Neural cell (in vitro differentiated cells): ENCODE data around the gene PTCH2. TPM values are rescaled to one million over a fixed set of nuclear protein-coding genes. Genes with fewer than 3 reads are reported as not detected.

ENCODE experiments used
- H2AFZ ChIP-seq: fragments of 200-600, 300-800 bp; sonication (generic), shearing (Covaris generic); 2 replicates; pipeline ENCODE4 v1.6.0; 2014; ENCODE audit warnings: low read depth, mild to moderate bottlenecking, antibody characterized with exemption, low read length, moderate library complexity
- H3F3A ChIP-seq: fragments of 200-600 bp; shearing (Covaris generic); 2 replicates; pipeline ENCODE4 v1.6.1; 2016; ENCODE audit warnings: mild to moderate bottlenecking, moderate library complexity, mixed read lengths, antibody characterized with exemption, low read length; ENCODE audit not compliant: insufficient read depth, poor library complexity, severe bottlenecking
- H3K27ac ChIP-seq: fragments of 200-600, 300-800 bp; sonication (generic), shearing (Covaris generic); 2 replicates; pipeline ENCODE4 v1.5.1; 2014; ENCODE audit warnings: mild to moderate bottlenecking, low read length, moderate library complexity
- H3K27me3 ChIP-seq: fragments of 300-800, 200-600 bp; sonication (generic), shearing (Covaris generic); 2 replicates; pipeline ENCODE4 v1.6.0; 2014; ENCODE audit warnings: mild to moderate bottlenecking, low read depth, low read length, moderate library complexity; ENCODE audit not compliant: insufficient read depth
- H3K36me3 ChIP-seq: fragments of 300-800, 200-600 bp; sonication (generic), shearing (Covaris generic); 2 replicates; pipeline ENCODE4 v1.5.1; 2014; ENCODE audit warnings: mild to moderate bottlenecking, antibody characterized with exemption, low read length, moderate library complexity; ENCODE audit not compliant: insufficient read depth
- H3K4me2 ChIP-seq: fragments of 300-800, 200-600 bp; sonication (generic), shearing (Covaris generic); 2 replicates; pipeline ENCODE4 v1.6.0; 2014; ENCODE audit warnings: mild to moderate bottlenecking, low read length
- H3K4me3 ChIP-seq: fragments of 300-800, 200-600 bp; sonication (generic), shearing (Covaris generic); 2 replicates; pipeline ENCODE4 v1.5.1; 2014; ENCODE audit warnings: mild to moderate bottlenecking, low read length, moderate library complexity
- H3K79me2 ChIP-seq: fragments of 200-600 bp; shearing (Covaris generic); replicated peaks from 2 replicates; pipeline ENCODE4 v1.6.0; 2014; ENCODE audit warnings: mild to moderate bottlenecking, low read length, moderate library complexity; ENCODE audit not compliant: insufficient read depth
- H3K9ac ChIP-seq: fragments of 300-800, 200-600 bp; sonication (generic), shearing (Covaris generic); 2 replicates; pipeline ENCODE4 v1.6.1; 2016; ENCODE audit warnings: mild to moderate bottlenecking, low read length, mixed read lengths
- H3K9me2 ChIP-seq: fragments of 200-600 bp; shearing (Covaris generic); 2 replicates; pipeline ENCODE4 v1.6.1; 2016; ENCODE audit warnings: mild to moderate bottlenecking, low read length, mixed read lengths; ENCODE audit not compliant: insufficient read depth
- H3K9me3 ChIP-seq: fragments of 200-600, 300-800 bp; sonication (generic), shearing (Covaris generic); 2 replicates; pipeline ENCODE4 v1.6.1; 2016; ENCODE audit warnings: mild to moderate bottlenecking, mixed run types, low read length, moderate library complexity, mixed read lengths
- H4K20me1 ChIP-seq: fragments of 200-600 bp; shearing (Covaris generic); 2 replicates; pipeline ENCODE4 v1.6.1; 2016; ENCODE audit warnings: mild to moderate bottlenecking, mixed run types; ENCODE audit not compliant: insufficient read depth
- EP300 ChIP-seq: fragments of 450-650 bp; conservative IDR thresholded peaks from 2 replicates; pipeline ENCODE4 v1.6.1; 2014; ENCODE audit warnings: antibody characterized with exemption, mild to moderate bottlenecking, moderate library complexity; ENCODE audit not compliant: poor library complexity, severe bottlenecking
- EZH2 ChIP-seq: fragments of 200-600, 300-800 bp; shearing (Covaris generic), sonication (generic); IDR thresholded peaks from 2 replicates; pipeline ENCODE4 v1.6.1; 2014; ENCODE audit warnings: antibody characterized with exemption, low read length, borderline replicate concordance, mild to moderate bottlenecking; ENCODE audit not compliant: insufficient read depth, poor library complexity, severe bottlenecking
- MXI1 ChIP-seq: fragments of 450-650 bp; conservative IDR thresholded peaks from 2 replicates; pipeline ENCODE4 v1.6.1; 2014; ENCODE audit warnings: antibody characterized with exemption, mild to moderate bottlenecking; ENCODE audit not compliant: poor library complexity, severe bottlenecking
- POLR2AphosphoS5 ChIP-seq: IDR thresholded peaks from 2 replicates; pipeline ENCODE4 v1.6.1; 2012
- RAD21 ChIP-seq: fragments of 450-650 bp; conservative IDR thresholded peaks from 2 replicates; pipeline ENCODE4 v1.6.1; 2014; ENCODE audit warnings: antibody characterized with exemption, mild to moderate bottlenecking, moderate library complexity
- SMC3 ChIP-seq: fragments of 450-650 bp; conservative IDR thresholded peaks from 2 replicates; pipeline ENCODE4 v1.6.1; 2014; ENCODE audit warnings: antibody characterized with exemption, mild to moderate bottlenecking, moderate library complexity; ENCODE audit not compliant: poor library complexity
- TAF1 ChIP-seq: IDR thresholded peaks from 2 replicates; pipeline ENCODE4 v1.6.1; 2012; ENCODE audit warnings: low read depth
- polyA plus RNA-seq: library from polyadenylated mRNA; depleted of rRNA; stranded (reverse); fragments of >200 nt; gene quantifications from 2 replicates; pipeline ENCODE4 v1.2.3, GENCODE V29; 2014
- TF ChIP-seq, protein P1 (sequence below): fragments of 450-650 bp; IDR thresholded peaks from 2 replicates; pipeline ENCODE4 v1.5.1; 2014; ENCODE audit warnings: antibody characterized with exemption, mild to moderate bottlenecking, moderate library complexity; ENCODE audit not compliant: poor library complexity, severe bottlenecking
- TF ChIP-seq, protein P2 (sequence below): IDR thresholded peaks from 2 replicates; pipeline ENCODE4 v1.6.1; 2012; ENCODE audit warnings: borderline replicate concordance

PTCH2 gene
- polyA plus RNA-seq, 1 donor from 2014 or later: 1.3 TPM

DNA sequence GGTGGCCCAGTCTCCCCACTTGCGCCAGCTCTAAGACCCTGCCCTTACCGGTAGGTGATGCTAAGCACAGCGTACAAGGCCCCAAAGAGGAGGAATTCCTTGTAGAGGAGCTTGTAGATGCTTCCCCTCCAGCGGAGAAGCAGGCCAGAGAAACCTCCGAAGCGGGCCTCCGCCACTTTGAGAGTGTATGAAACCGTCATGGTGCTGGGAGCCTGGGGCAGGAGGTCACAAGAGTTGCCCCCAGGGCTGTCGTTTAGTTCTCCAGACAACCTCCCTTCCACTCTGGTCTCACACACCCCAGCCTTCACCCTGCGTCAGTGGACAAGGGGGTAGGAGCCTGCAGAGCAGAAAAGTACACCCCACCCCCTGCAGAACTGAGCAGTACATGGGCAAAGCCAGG, 55.5 kb downstream of the PTCH2 start:
- TF ChIP-seq SMC3: no peak
- no peak for TF ChIP-seq EZH2
- TF ChIP-seq, protein P1, sequence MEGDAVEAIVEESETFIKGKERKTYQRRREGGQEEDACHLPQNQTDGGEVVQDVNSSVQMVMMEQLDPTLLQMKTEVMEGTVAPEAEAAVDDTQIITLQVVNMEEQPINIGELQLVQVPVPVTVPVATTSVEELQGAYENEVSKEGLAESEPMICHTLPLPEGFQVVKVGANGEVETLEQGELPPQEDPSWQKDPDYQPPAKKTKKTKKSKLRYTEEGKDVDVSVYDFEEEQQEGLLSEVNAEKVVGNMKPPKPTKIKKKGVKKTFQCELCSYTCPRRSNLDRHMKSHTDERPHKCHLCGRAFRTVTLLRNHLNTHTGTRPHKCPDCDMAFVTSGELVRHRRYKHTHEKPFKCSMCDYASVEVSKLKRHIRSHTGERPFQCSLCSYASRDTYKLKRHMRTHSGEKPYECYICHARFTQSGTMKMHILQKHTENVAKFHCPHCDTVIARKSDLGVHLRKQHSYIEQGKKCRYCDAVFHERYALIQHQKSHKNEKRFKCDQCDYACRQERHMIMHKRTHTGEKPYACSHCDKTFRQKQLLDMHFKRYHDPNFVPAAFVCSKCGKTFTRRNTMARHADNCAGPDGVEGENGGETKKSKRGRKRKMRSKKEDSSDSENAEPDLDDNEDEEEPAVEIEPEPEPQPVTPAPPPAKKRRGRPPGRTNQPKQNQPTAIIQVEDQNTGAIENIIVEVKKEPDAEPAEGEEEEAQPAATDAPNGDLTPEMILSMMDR: no peak
- TF ChIP-seq RAD21: no peak
- TF ChIP-seq TAF1: no peak
- no peak for TF ChIP-seq EP300
- TF ChIP-seq POLR2AphosphoS5: no peak
- TF ChIP-seq, protein P2, sequence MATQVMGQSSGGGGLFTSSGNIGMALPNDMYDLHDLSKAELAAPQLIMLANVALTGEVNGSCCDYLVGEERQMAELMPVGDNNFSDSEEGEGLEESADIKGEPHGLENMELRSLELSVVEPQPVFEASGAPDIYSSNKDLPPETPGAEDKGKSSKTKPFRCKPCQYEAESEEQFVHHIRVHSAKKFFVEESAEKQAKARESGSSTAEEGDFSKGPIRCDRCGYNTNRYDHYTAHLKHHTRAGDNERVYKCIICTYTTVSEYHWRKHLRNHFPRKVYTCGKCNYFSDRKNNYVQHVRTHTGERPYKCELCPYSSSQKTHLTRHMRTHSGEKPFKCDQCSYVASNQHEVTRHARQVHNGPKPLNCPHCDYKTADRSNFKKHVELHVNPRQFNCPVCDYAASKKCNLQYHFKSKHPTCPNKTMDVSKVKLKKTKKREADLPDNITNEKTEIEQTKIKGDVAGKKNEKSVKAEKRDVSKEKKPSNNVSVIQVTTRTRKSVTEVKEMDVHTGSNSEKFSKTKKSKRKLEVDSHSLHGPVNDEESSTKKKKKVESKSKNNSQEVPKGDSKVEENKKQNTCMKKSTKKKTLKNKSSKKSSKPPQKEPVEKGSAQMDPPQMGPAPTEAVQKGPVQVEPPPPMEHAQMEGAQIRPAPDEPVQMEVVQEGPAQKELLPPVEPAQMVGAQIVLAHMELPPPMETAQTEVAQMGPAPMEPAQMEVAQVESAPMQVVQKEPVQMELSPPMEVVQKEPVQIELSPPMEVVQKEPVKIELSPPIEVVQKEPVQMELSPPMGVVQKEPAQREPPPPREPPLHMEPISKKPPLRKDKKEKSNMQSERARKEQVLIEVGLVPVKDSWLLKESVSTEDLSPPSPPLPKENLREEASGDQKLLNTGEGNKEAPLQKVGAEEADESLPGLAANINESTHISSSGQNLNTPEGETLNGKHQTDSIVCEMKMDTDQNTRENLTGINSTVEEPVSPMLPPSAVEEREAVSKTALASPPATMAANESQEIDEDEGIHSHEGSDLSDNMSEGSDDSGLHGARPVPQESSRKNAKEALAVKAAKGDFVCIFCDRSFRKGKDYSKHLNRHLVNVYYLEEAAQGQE: no peak
- Histone ChIP-seq H3K9ac (no peak overlapping the region), H3K27ac (no peak overlapping the region), H3K79me2 (no peaks in the 10 kb centered on the region), H3F3A (no peaks in the 10 kb centered on the region), H3K9me3 (no peaks in the 10 kb centered on the region), H3K27me3 (peaks cover 24% of the 10 kb centered on the region), H4K20me1 (no peaks in the 10 kb centered on the region), H3K9me2 (no peaks in the 10 kb centered on the region), H3K4me3 (no peak overlapping the region), H3K36me3 (no peaks in the 10 kb centered on the region), H2AFZ (no peak overlapping the region), H3K4me2 (no peak overlapping the region)

DNA sequence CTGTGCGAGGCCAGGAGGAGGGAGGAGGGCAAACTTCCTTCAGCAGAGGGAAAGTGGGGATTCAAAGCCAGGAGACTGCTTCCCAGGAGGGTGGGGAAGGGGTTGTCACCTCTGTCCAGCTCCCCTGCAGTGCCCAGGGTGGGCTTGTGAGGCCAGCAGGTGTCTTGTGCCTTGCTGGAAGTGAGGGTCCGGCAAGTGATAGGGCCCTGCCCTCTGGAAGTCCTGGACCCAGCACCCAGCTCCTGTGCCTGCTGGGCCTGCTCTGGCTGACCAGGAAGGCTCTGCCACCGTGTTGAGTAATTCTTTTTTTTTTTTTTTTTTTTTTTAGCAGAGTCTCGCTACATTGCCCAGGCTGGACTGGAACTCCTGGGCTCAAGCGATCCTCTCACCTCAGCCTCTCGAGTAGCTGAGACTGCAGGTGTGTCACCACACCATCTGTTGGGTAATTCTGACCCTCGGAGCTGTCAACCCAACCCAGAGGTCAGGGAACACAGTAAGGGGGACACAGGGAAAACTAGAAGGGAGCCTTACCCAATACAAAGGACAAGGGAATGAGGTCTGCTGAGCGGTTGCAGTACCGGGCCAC, 56.1 kb downstream of the PTCH2 start:
- Histone ChIP-seq H3K4me3 (no peak overlapping the region), H3F3A (no peaks in the 10 kb centered on the region), H3K9ac (no peak overlapping the region), H3K27me3 (peaks cover 24% of the 10 kb centered on the region), H3K27ac (no peak overlapping the region), H3K9me2 (no peaks in the 10 kb centered on the region), H3K36me3 (no peaks in the 10 kb centered on the region), H3K9me3 (no peaks in the 10 kb centered on the region), H4K20me1 (no peaks in the 10 kb centered on the region), H3K4me2 (no peak overlapping the region), H3K79me2 (no peaks in the 10 kb centered on the region), H2AFZ (no peak overlapping the region)
- no peak for TF ChIP-seq EZH2
- TF ChIP-seq RAD21: no peak
- TF ChIP-seq, protein P1: no peak
- TF ChIP-seq POLR2AphosphoS5: no peak
- TF ChIP-seq SMC3: no peak
- TF ChIP-seq TAF1: no peak
- no peak for TF ChIP-seq EP300
- TF ChIP-seq MXI1: no peak
- TF ChIP-seq, protein P2: no peak
